CD4-positive, alpha-beta T cell treated with Interleukin-1 beta for 1 hour (primary cell): Measurements from ENCODE around the gene CACNA1D.

ENCODE experiments used
- DNase-seq, 2 donors: peaks; one replicate each; pipeline ENCODE4 v3.0.0-alpha.2; 2020 to 2022

Gene CACNA1D

GRCh38 chr3:53863145-53863544, 368.7 kb downstream of the CACNA1D start:
- no peak for DNase-seq
